OCI-LY1 (cell line): ENCODE data around the gene GBX2.

ENCODE experiments used
- H2AFZ ChIP-seq: fragments of 200-600 bp; sonication (generic), shearing (Covaris generic); 2 replicates; pipeline ENCODE4 v1.6.0; 2014; ENCODE audit warnings: antibody characterized with exemption, mild to moderate bottlenecking, low read length
- H3F3A ChIP-seq: fragments of 200-600 bp; sonication (generic), shearing (Covaris generic); 2 replicates; pipeline ENCODE4 v1.6.0; 2014; ENCODE audit warnings: mild to moderate bottlenecking, antibody characterized with exemption, low read length, moderate library complexity; ENCODE audit not compliant: insufficient read depth
- H3K27ac ChIP-seq: fragments of 200-600 bp; sonication (generic); 2 replicates; pipeline ENCODE4 v1.5.1; 2014; ENCODE audit warnings: low read length, mixed run types, mild to moderate bottlenecking, low read depth; ENCODE audit not compliant: poor library complexity, severe bottlenecking
- H3K27me3 ChIP-seq: fragments of 200-600 bp; sonication (generic); 2 replicates; pipeline ENCODE4 v1.6.0; 2014; ENCODE audit warnings: antibody characterized with exemption, mild to moderate bottlenecking, low read length, moderate library complexity; ENCODE audit not compliant: insufficient read depth
- H3K36me3 ChIP-seq: fragments of 200-600 bp; sonication (generic); 2 replicates; pipeline ENCODE4 v1.6.1; 2014; ENCODE audit warnings: mild to moderate bottlenecking, antibody characterized with exemption, low read length, moderate library complexity, mixed read lengths; ENCODE audit not compliant: insufficient read depth
- H3K4me1 ChIP-seq: fragments of 200-600 bp; sonication (generic); 2 replicates; pipeline ENCODE4 v1.5.1; 2014; ENCODE audit warnings: mild to moderate bottlenecking, low read length, moderate library complexity; ENCODE audit not compliant: insufficient read depth, severe bottlenecking
- H3K4me2 ChIP-seq: fragments of 200-600 bp; sonication (generic), shearing (Covaris generic); 2 replicates; pipeline ENCODE4 v1.6.1; 2014; ENCODE audit warnings: low read length
- H3K4me3 ChIP-seq: fragments of 200-600 bp; sonication (generic); 2 replicates; pipeline ENCODE4 v1.5.1; 2014; ENCODE audit warnings: low read length, low read depth, mild to moderate bottlenecking, mixed read lengths; ENCODE audit not compliant: poor library complexity, severe bottlenecking
- H3K79me2 ChIP-seq: fragments of 200-600 bp; shearing (Covaris generic); 2 replicates; pipeline ENCODE4 v1.6.1; 2016; ENCODE audit warnings: mixed run types, low read length, mixed read lengths; ENCODE audit not compliant: insufficient read depth
- H3K9ac ChIP-seq: fragments of 200-600 bp; sonication (generic), shearing (Covaris generic); 2 replicates; pipeline ENCODE4 v1.6.1; 2014; ENCODE audit warnings: mild to moderate bottlenecking, low read length, mixed read lengths
- H3K9me2 ChIP-seq: fragments of 200-600 bp; sonication (generic), shearing (Covaris generic); 2 replicates; pipeline ENCODE4 v1.6.1; 2014; ENCODE audit warnings: low read depth, mild to moderate bottlenecking, low read length, mixed read lengths
- H3K9me3 ChIP-seq: fragments of 200-600 bp; shearing (Covaris generic); 2 replicates; pipeline ENCODE4 v1.6.1; 2014; ENCODE audit warnings: low read length, mixed read lengths
- H4K20me1 ChIP-seq: fragments of 200-600 bp; sonication (generic), shearing (Covaris generic); 2 replicates; pipeline ENCODE4 v1.6.0; 2016; ENCODE audit warnings: mild to moderate bottlenecking, low read length; ENCODE audit not compliant: insufficient read depth
- EZH2 ChIP-seq: fragments of 200-600 bp; sonication (generic), shearing (Covaris generic); IDR thresholded peaks from 2 replicates; pipeline ENCODE4 v1.8.0; 2017; ENCODE audit warnings: borderline replicate concordance, mixed run types, mild to moderate bottlenecking, antibody characterized with exemption, low read length, moderate library complexity, mixed read lengths
- TF ChIP-seq, protein P1 (sequence below): fragments of 200-600 bp; sonication (generic), shearing (Covaris generic); IDR thresholded peaks from 2 replicates; pipeline ENCODE4 v1.5.1; 2017; ENCODE audit warnings: mild to moderate bottlenecking, antibody characterized with exemption, low read length, moderate library complexity, mixed read lengths

GBX2 gene

DNA sequence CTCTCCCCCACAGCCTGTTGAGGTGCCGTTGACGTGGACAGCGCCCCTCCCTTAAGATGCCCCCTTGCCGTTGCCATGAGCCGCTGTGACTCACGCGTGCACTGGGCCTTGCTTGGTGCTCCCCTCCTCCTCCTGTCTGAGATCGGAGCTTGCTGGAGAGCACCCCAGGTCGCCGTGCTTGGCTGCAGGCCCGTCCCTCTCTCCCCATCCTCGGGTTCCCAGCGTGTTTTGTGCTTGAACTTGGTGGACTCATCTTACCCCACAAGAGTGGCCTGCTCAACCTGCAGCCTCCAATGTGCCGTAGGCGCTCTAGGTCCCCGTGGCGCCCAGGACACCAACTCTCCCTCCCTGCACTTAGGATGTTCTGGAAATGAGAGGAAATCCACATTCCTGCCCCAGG, 39.9 kb downstream of the GBX2 start:
- no peaks in the 10 kb centered on the region for H3K79me2 ChIP-seq
- no peak for TF ChIP-seq EZH2
- TF ChIP-seq, protein P1, sequence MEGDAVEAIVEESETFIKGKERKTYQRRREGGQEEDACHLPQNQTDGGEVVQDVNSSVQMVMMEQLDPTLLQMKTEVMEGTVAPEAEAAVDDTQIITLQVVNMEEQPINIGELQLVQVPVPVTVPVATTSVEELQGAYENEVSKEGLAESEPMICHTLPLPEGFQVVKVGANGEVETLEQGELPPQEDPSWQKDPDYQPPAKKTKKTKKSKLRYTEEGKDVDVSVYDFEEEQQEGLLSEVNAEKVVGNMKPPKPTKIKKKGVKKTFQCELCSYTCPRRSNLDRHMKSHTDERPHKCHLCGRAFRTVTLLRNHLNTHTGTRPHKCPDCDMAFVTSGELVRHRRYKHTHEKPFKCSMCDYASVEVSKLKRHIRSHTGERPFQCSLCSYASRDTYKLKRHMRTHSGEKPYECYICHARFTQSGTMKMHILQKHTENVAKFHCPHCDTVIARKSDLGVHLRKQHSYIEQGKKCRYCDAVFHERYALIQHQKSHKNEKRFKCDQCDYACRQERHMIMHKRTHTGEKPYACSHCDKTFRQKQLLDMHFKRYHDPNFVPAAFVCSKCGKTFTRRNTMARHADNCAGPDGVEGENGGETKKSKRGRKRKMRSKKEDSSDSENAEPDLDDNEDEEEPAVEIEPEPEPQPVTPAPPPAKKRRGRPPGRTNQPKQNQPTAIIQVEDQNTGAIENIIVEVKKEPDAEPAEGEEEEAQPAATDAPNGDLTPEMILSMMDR, result no peak
- H3K27me3 ChIP-seq, result no peaks in the 10 kb centered on the region

DNA sequence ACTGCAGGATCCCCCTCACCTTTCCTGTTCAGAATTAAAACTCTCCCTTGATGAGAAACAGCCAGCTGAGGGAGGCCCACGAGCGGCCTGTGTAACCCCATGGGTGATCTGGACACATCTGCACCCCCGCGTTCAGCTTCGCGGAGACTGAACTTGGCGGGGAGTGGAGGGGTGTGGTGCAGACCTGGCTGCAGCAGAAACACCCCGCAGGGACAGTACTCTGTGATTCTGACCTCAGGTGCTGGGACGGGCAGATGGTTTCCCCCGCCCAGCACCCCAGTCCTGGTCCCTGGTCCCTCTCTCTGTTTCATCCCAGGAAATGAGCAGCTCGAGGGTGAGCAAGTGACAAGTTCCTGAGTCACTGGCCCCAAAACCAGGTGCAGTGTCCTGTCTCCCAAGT, 41.2 kb downstream of the GBX2 start:
- Histone ChIP-seq H3K27ac (no peak overlapping the region), H3K79me2 (no peaks in the 10 kb centered on the region), H4K20me1 (no peaks in the 10 kb centered on the region), H3K9me2 (no peaks in the 10 kb centered on the region), H3K27me3 (no peaks in the 10 kb centered on the region), H3K9me3 (no peaks in the 10 kb centered on the region), H2AFZ (no peak overlapping the region), H3K9ac (no peak overlapping the region), H3F3A (no peaks in the 10 kb centered on the region), H3K4me1 (no peaks in the 10 kb centered on the region), H3K4me3 (no peak overlapping the region), H3K36me3 (no peaks in the 10 kb centered on the region), H3K4me2 (no peak overlapping the region)
- TF ChIP-seq EZH2, result no peak
- TF ChIP-seq, protein P1, result no peak

More for the DNA sequence above, 39.9 kb downstream of the GBX2 start:
- Histone ChIP-seq H3K9me2 (no peaks in the 10 kb centered on the region), H3K4me1 (no peaks in the 10 kb centered on the region), H3K4me3 (no peak overlapping the region), H3F3A (no peaks in the 10 kb centered on the region), H3K27ac (no peak overlapping the region), H3K36me3 (no peaks in the 10 kb centered on the region), H3K9ac (no peak overlapping the region), H2AFZ (no peak overlapping the region), H4K20me1 (no peaks in the 10 kb centered on the region), H3K4me2 (no peak overlapping the region), H3K9me3 (no peaks in the 10 kb centered on the region)

DNA sequence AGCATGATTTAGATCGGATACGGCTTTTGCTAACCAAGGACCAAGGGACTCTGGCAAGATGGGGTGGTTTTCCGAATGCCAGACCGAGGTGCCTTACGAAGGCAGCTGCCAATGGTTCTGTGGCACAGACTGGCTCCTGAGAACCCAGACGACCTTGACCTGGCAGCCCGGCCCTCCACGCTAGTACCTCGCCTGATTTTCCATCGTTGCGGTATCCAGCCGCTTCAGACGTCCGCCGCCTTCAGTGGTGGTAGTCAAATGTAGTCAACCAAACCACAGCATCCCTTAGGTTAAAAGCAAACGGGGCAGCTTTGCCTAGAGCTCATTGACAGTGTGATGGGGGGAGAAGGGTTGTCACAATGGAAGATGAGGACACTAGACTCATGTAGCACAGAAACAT, 42.6 kb downstream of the GBX2 start:
- no peak overlapping the region for H2AFZ ChIP-seq
- H3K9me2 ChIP-seq, result no peaks in the 10 kb centered on the region
- H3F3A ChIP-seq, result no peaks in the 10 kb centered on the region
- H3K79me2 ChIP-seq, result no peaks in the 10 kb centered on the region
- H3K27me3 ChIP-seq, result no peaks in the 10 kb centered on the region
- no peak overlapping the region for H3K4me2 ChIP-seq
- H3K9ac ChIP-seq, result no peak overlapping the region
- H3K9me3 ChIP-seq, result no peaks in the 10 kb centered on the region
- TF ChIP-seq, protein P1, result no peak
- TF ChIP-seq EZH2, result no peak
- H3K4me3 ChIP-seq, result no peak overlapping the region
- no peaks in the 10 kb centered on the region for H4K20me1 ChIP-seq
- no peaks in the 10 kb centered on the region for H3K36me3 ChIP-seq
- H3K4me1 ChIP-seq, result no peaks in the 10 kb centered on the region
- no peak overlapping the region for H3K27ac ChIP-seq
